LNCaP clone FGC (cell line): Measurements from ENCODE around the gene TBC1D9B.

ENCODE experiments used
- DNase-seq: peaks from one replicate; pipeline ENCODE4 v3.0.0-alpha.2; 2011; ENCODE audit warnings: low read depth
- H3K4me3 ChIP-seq: 2 replicates; pipeline ENCODE4 v1.5.1; 2011; ENCODE audit warnings: mild to moderate bottlenecking, low read depth, low read length, control low read depth
- CTCF ChIP-seq: IDR thresholded peaks from 2 replicates; pipeline ENCODE4 v1.5.1; 2012; ENCODE audit warnings: mild to moderate bottlenecking; ENCODE audit not compliant: control insufficient read depth, insufficient read depth; ENCODE audit errors: extremely low read depth

The TBC1D9B gene

GRCh38 chr5:179866241-179867078 is 41.2 kb downstream of the TBC1D9B start:
- no peak for DNase-seq
- no peak overlapping the region for H3K4me3 ChIP-seq
- TF ChIP-seq CTCF: peak; percentile 22; the same call in 1 of the 2 replicates

- no peak for TF ChIP-seq CTCF
- DNase-seq: no peak
- H3K4me3 ChIP-seq: no peak overlapping the region
These were observed 42.0 kb downstream of the TBC1D9B start for GRCh38 chr5:179865491-179866240.

GRCh38 chr5:179864686-179865085 is 43.0 kb downstream of the TBC1D9B start:
- no peak overlapping the region for H3K4me3 ChIP-seq
- no peak for TF ChIP-seq CTCF
- DNase-seq: no peak

GRCh38 chr5:179863449-179864085 is 44.1 kb downstream of the TBC1D9B start:
- H3K4me3 ChIP-seq: no peak overlapping the region
- TF ChIP-seq CTCF: no peak
- no peak for DNase-seq

GRCh38 chr5:179862891-179863290 is 44.8 kb downstream of the TBC1D9B start:
- DNase-seq: no peak
- TF ChIP-seq CTCF: no peak
- H3K4me3 ChIP-seq: no peak overlapping the region

GRCh38 chr5:179862296-179862695 is 45.4 kb downstream of the TBC1D9B start:
- no peak for DNase-seq
- TF ChIP-seq CTCF: no peak
- no peak overlapping the region for H3K4me3 ChIP-seq
